Sigmoid colon (tissue), 7 donors: ENCODE data around the gene RBKS. TPM values are rescaled to one million over a fixed set of nuclear protein-coding genes. Genes with fewer than 3 reads are reported as not detected.

ENCODE experiments used
- DNase-seq: peaks from one replicate; pipeline ENCODE4 v3.0.0-alpha.2; 2019
- H3K27ac ChIP-seq, 4 donors: fragments of 200-600 bp; sonication (generic); one replicate each; pipeline ENCODE4 v1.5.1; 2016 to 2019; ENCODE audit warnings: mild to moderate bottlenecking in 1 of 4
- H3K27me3 ChIP-seq, 3 donors: fragments of 200-600 bp; sonication (generic); one replicate each; pipeline ENCODE4 v1.5.1; 2019; ENCODE audit warnings: mild to moderate bottlenecking in 1 of 3
- H3K36me3 ChIP-seq, 4 donors: fragments of 200-600 bp; sonication (generic); one replicate each; pipeline ENCODE4 v1.5.1; 2016 to 2019
- H3K4me1 ChIP-seq, 4 donors: fragments of 200-600 bp; sonication (generic); one replicate each; pipeline ENCODE4 v1.5.1; 2017 to 2019
- H3K4me3 ChIP-seq, 4 donors: fragments of 200-600 bp; sonication (generic); one replicate each; pipeline ENCODE4 v1.5.1; 2017 to 2019; ENCODE audit warnings: mild to moderate bottlenecking in 2 of 4, moderate library complexity in 1 of 4
- H3K9me3 ChIP-seq, 4 donors: fragments of 200-600 bp in 3 of 4; sonication (generic) in 3 of 4; one replicate each; pipeline versions ENCODE4 v1.5.1 to v1.6.1; 2013 to 2019
- EP300 ChIP-seq, 4 donors: sonication (generic); formaldehyde crosslinking; IDR thresholded peaks; one replicate each; pipeline ENCODE4 v1.6.1; 2017; ENCODE audit warnings: antibody characterized with exemption in 4 of 4
- POLR2A ChIP-seq, 2 donors: fragments of 450-650 bp; IDR thresholded peaks; one replicate each; pipeline ENCODE4 v1.6.1; 2016; ENCODE audit warnings: antibody characterized with exemption in 2 of 2, mild to moderate bottlenecking in 2 of 2, moderate library complexity in 2 of 2
- POLR2AphosphoS5 ChIP-seq, 4 donors: sonication (generic); formaldehyde crosslinking; IDR thresholded peaks; one replicate each; pipeline ENCODE4 v1.6.1; 2017; ENCODE audit warnings: antibody characterized with exemption in 4 of 4
- WGBS, 2 donors: extraction: QIAGEN DNeasy Blood & Tissue Kit; methylation state at CpG; one replicate each; pipeline ENCODE4 v1.1.7; 2013; 5-methylcytosine and 5-hydroxymethylcytosine counted together
- intact Hi-C: fragments of 100-400 bp; cut with DNase I; formaldehyde crosslinking; loops from one replicate; pipeline ENCODE4 v1.15.1; 2023
- polyA plus RNA-seq, 3 donors: library from polyadenylated mRNA; stranded (reverse); fragments of 200-250 nt; gene quantifications; one replicate each; pipeline ENCODE4 v1.2.3, GENCODE V29; 2013
- total RNA-seq, 4 donors: library from RNA; depleted of rRNA; stranded (reverse); fragments of >200 nt; gene quantifications; one replicate each; pipeline ENCODE4 v1.1.0, GENCODE V29; 2016
- TF ChIP-seq, protein P1 (sequence below), 4 experiments: fragments of 450-650 bp in 3 of 4; fragments of 200-600 bp in 1 of 4; IDR thresholded peaks; one replicate each; pipeline ENCODE4 v1.5.1; 2016 to 2019; ENCODE audit warnings: antibody characterized with exemption in 4 of 4, mild to moderate bottlenecking in 3 of 4, moderate library complexity in 2 of 4
- donor health status: healthy with polysubstance abuse.
- donor health status: Bipolar disorder and iron deficiency.
- donor health status: healthy.

Gene RBKS
- total and polyA plus RNA-seq, 7 donors = 0.55 to 28.0 (median 3.1) TPM

DNA sequence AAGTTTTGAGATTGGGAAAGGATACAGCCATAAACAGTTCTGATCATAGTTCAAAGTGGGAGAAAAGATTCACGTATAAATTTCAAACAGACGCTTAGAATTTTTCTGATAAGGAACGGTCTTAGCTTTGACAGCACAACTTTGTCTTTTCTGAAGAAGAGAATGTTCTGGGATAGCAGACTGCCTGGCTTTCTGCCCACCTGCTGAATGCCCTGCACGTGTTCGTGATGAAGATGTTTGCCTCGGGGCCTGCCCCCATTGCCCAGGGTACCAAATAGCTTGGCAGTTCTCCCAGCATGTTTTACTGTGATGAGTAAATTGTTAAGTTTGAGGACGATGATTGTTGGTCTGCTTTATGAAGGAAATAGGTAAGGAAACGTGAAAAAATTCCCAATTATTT is 114.1 kb downstream of the RBKS start:
- Histone ChIP-seq H3K27me3 (no peaks in the 10 kb centered on the region), H3K4me3 (no peak overlapping the region), H3K36me3 (peaks cover 0 to 11% (median 0%) of the 10 kb centered on the region in 4 donors), H3K9me3 (no peaks in the 10 kb centered on the region), H3K27ac (peak overlapping the region; percentile 69 to 96 (median 94)), H3K4me1 (peaks cover 0 to 85% (median 78%) of the 10 kb centered on the region in 4 donors)
- intact Hi-C loops = loop anchor here (5.0 to 10.0 kb wide), 2 partner anchors 54 to 389 kb away; no protein-coding TSS in a partner anchor
- 55 to 78% methylated on average over 8 of the region's 8 CpGs for WGBS, 2 donors
- peak; percentile 87 for DNase-seq
- TF ChIP-seq, protein P1, sequence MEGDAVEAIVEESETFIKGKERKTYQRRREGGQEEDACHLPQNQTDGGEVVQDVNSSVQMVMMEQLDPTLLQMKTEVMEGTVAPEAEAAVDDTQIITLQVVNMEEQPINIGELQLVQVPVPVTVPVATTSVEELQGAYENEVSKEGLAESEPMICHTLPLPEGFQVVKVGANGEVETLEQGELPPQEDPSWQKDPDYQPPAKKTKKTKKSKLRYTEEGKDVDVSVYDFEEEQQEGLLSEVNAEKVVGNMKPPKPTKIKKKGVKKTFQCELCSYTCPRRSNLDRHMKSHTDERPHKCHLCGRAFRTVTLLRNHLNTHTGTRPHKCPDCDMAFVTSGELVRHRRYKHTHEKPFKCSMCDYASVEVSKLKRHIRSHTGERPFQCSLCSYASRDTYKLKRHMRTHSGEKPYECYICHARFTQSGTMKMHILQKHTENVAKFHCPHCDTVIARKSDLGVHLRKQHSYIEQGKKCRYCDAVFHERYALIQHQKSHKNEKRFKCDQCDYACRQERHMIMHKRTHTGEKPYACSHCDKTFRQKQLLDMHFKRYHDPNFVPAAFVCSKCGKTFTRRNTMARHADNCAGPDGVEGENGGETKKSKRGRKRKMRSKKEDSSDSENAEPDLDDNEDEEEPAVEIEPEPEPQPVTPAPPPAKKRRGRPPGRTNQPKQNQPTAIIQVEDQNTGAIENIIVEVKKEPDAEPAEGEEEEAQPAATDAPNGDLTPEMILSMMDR (IDR thresholded peaks at IDR 0.05) = no peak
- peak in 3 of 4 donors; percentile 45 to 66 (median 60) for TF ChIP-seq POLR2AphosphoS5 (IDR thresholded peaks at IDR 0.05)
- TF ChIP-seq POLR2A (IDR thresholded peaks at IDR 0.05) = no peak
- TF ChIP-seq EP300 (IDR thresholded peaks at IDR 0.05) = peak in 3 of 4 donors; percentile 17 to 71 (median 58)

DNA sequence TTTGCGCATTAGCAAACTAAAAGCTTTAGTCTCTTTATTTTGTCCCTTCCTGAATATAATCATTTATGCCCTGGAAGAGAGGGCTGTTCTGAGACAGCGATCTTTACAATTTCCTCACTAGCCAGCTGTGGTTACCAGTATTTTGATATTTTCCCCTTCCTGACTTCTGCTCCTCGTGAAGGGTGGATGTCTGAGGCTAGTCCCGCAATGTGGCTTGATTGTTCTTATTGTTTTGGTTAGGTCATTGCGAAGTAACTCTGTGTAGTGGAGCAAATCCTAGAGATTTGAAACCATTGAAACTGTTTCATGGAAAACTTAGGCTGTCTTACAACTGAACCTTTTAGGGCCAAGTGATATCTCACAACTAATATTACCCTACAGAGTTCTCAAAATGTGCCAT is 116.2 kb downstream of the RBKS start:
- Histone ChIP-seq H3K4me3 (peak overlapping the region in 1 of 4 donors; percentile 70), H3K4me1 (peaks cover 0 to 71% (median 64%) of the 10 kb centered on the region in 4 donors), H3K36me3 (peaks cover 0 to 11% (median 0%) of the 10 kb centered on the region in 4 donors), H3K27me3 (no peaks in the 10 kb centered on the region), H3K27ac (peak overlapping the region; percentile 69 to 96 (median 94)), H3K9me3 (no peaks in the 10 kb centered on the region)
- intact Hi-C loops = loop anchor here (5.0 to 10.0 kb wide), 2 partner anchors 391 to 528 kb away; no protein-coding TSS in a partner anchor
- no peak for DNase-seq
- TF ChIP-seq, protein P1 (IDR thresholded peaks at IDR 0.05) = no peak
- no peak for TF ChIP-seq EP300 (IDR thresholded peaks at IDR 0.05)
- TF ChIP-seq POLR2A (IDR thresholded peaks at IDR 0.05) = no peak
- TF ChIP-seq POLR2AphosphoS5 (IDR thresholded peaks at IDR 0.05) = no peak
- 82 to 91% methylated on average over 5 of the region's 5 CpGs for WGBS, 2 donors

DNA sequence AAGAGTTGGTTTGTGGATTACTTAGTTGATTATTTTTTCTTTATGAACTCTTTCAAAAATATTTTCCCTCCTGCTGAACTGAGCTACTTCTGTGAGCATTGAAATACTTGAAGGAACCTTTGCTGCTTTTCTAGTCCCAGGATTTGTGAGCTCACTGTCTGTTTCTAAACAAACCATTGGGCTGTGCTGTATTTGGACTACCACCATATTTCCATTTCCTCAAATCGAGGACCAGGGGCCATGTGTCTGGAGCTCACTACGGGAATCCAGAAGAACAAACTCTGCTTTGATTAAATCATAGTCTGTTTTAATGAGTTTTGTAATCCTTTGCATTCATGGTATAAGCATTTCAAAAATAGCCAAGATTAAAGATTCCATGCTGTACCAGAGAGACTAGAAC is 117.4 kb downstream of the RBKS start:
- Histone ChIP-seq H3K4me1 (peaks cover 0 to 63% (median 55%) of the 10 kb centered on the region in 4 donors), H3K27ac (peak overlapping the region; percentile 84 to 96 (median 94)), H3K4me3 (peak overlapping the region; percentile 58 to 91 (median 73)), H3K27me3 (no peaks in the 10 kb centered on the region), H3K36me3 (peaks cover 0 to 11% (median 0%) of the 10 kb centered on the region in 4 donors), H3K9me3 (no peaks in the 10 kb centered on the region)
- WGBS, 2 donors = 17 to 26% methylated on average over 2 of the region's 2 CpGs
- intact Hi-C loops = loop anchor here (5.0 to 10.0 kb wide), 2 partner anchors 392 to 529 kb away; no protein-coding TSS in a partner anchor
- DNase-seq = no peak
- TF ChIP-seq POLR2AphosphoS5 (IDR thresholded peaks at IDR 0.05) (no peak), EP300 (IDR thresholded peaks at IDR 0.05) (no peak), POLR2A (IDR thresholded peaks at IDR 0.05) (no peak)
- TF ChIP-seq, protein P1 (IDR thresholded peaks at IDR 0.05) = no peak

DNA sequence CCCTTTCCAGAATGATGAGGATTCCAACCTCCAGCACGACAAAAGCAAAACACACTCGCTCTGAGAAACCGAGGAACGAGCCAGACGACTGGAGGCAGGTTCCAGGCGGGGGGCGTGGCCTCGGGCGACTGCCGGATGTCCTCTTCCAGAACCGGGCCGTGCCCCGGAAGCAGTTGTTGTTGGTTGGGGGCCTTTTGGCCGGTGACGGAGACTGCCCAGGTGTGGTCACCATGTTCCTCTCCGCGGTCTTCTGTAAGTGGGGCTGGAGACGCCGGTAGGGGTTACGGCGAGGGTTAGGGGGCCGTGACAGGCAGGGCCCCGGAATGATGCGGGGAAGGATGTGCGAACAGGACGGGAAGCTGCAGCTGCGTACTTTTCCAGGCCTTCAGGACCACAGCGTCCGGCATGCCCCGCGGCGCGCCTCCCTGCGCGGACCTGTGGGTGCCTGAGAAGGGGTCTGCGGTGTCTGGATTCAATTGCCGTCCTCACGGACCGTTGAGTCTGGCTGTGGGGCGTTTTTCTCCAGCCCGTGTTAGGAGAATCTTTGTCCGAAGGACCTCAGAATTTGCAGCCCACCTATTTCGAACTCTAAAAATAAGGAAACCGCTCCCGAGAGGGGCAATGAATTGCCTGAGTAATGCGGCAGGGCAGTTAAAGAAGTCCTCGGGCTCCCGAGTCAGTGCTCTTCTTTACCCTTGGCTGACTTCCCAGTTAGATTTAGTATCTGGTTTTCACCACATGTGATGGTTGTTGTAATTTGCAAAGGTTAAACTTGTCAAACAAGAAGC is 118.4 kb downstream of the RBKS start, which contains the start of gene MRPL33:
MRPL33 (plus strand) TSS at position 172 of the 788 bp plus-strand sequence; CDS start at position 231, 59 bp downstream.
- H3K4me3 ChIP-seq = peak within 1 kb of the TSS; percentile 58 to 91 (median 73)
- TF ChIP-seq POLR2AphosphoS5 (IDR thresholded peaks at IDR 0.05) = peak; percentile 90 to 98 (median 95)
- TF ChIP-seq, protein P1 (IDR thresholded peaks at IDR 0.05) = no peak
- peak; percentile 71 to 86 for TF ChIP-seq POLR2A (IDR thresholded peaks at IDR 0.05)
- TF ChIP-seq EP300 (IDR thresholded peaks at IDR 0.05) = peak in 1 of 4 donors; percentile 69
- intact Hi-C loops = loop anchor here (2.0 to 10.0 kb wide), 4 partner anchors 119 to 619 kb away; partner anchors contain the start of genes BABAM2 and RBKS
- H3K4me1 ChIP-seq = peaks cover 0 to 52% (median 45%) of the 10 kb centered on the region in 4 donors
- WGBS, 2 donors = 0% methylated on average over 48 of the region's 48 CpGs
- no peaks in the 10 kb centered on the region for H3K27me3 ChIP-seq
- H3K36me3 ChIP-seq = peaks cover 0 to 11% (median 0%) of the 10 kb centered on the region in 4 donors
- H3K9me3 ChIP-seq = no peaks in the 10 kb centered on the region
- H3K27ac ChIP-seq = peak within 1 kb of the TSS; percentile 84 to 96 (median 94)
- peak; percentile 98 for DNase-seq
